ENCODE measurements around the gene MORN2.

DNA sequence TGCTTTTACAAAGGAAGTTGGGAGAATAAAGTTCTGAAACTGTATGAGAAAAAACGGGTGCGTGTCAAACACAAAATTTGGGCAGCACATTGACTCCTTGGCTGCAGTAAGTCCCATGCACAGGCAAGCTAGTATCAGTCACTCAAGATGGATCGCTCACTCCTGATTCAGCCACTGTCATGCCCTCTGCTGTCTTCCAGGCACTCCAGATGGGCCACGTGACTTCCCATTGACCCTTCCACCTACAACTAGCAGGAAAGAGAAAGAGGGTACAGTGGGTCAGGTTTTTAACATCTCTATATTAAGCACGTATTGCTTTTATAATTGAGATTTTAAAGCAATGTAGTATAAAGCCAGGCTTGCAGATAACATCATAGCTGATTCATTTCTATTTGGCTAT is 22.5 kb downstream of the MORN2 start:
- TF ChIP-seq, protein P1, sequence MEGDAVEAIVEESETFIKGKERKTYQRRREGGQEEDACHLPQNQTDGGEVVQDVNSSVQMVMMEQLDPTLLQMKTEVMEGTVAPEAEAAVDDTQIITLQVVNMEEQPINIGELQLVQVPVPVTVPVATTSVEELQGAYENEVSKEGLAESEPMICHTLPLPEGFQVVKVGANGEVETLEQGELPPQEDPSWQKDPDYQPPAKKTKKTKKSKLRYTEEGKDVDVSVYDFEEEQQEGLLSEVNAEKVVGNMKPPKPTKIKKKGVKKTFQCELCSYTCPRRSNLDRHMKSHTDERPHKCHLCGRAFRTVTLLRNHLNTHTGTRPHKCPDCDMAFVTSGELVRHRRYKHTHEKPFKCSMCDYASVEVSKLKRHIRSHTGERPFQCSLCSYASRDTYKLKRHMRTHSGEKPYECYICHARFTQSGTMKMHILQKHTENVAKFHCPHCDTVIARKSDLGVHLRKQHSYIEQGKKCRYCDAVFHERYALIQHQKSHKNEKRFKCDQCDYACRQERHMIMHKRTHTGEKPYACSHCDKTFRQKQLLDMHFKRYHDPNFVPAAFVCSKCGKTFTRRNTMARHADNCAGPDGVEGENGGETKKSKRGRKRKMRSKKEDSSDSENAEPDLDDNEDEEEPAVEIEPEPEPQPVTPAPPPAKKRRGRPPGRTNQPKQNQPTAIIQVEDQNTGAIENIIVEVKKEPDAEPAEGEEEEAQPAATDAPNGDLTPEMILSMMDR (IDR thresholded peaks at IDR 0.05): no peak
- TF ChIP-seq POLR2AphosphoS5 (IDR thresholded peaks at IDR 0.05) (no peak), POLR2A (IDR thresholded peaks at IDR 0.05) (no peak), EP300 (IDR thresholded peaks at IDR 0.05; ENCODE audit: low read depth) (no peak)

All from transverse colon (tissue), 4 donors.